22Rv1 (cell line): Measurements from ENCODE around the gene RAB24.

ENCODE experiments used
- ZFX ChIP-seq: fragments of 450-650 bp; IDR thresholded peaks from 2 replicates; pipeline ENCODE4 v1.6.1; 2017; ENCODE audit warnings: antibody characterized with exemption, borderline replicate concordance
- TF ChIP-seq, protein P1 (sequence below): fragments of 450-650 bp; IDR thresholded peaks from 2 replicates; pipeline ENCODE4 v1.5.1; 2017; ENCODE audit warnings: mild to moderate bottlenecking

DNA sequence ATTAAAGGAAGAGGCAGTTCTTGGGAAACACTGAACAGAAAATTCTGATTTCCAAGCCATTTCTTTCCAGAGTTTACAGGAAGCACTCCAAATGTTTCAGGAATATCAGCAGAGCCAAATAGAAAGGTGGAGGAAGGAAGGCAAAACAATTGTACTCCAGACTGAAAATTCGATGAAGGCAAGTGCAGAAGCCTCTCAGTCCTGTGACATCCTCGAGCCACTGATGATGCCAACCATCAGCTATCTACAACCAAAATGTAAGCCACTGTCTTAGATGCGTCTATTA lies 45.8 kb upstream of the RAB24 start:
- TF ChIP-seq, protein P1, sequence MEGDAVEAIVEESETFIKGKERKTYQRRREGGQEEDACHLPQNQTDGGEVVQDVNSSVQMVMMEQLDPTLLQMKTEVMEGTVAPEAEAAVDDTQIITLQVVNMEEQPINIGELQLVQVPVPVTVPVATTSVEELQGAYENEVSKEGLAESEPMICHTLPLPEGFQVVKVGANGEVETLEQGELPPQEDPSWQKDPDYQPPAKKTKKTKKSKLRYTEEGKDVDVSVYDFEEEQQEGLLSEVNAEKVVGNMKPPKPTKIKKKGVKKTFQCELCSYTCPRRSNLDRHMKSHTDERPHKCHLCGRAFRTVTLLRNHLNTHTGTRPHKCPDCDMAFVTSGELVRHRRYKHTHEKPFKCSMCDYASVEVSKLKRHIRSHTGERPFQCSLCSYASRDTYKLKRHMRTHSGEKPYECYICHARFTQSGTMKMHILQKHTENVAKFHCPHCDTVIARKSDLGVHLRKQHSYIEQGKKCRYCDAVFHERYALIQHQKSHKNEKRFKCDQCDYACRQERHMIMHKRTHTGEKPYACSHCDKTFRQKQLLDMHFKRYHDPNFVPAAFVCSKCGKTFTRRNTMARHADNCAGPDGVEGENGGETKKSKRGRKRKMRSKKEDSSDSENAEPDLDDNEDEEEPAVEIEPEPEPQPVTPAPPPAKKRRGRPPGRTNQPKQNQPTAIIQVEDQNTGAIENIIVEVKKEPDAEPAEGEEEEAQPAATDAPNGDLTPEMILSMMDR = no peak
- TF ChIP-seq ZFX = no peak
